Activated T-cell treated with anti-CD3 and anti-CD28 coated beads, Interleukin-2, amount 50 U/mL, for 48 hours (primary cell): ENCODE results near the gene CLIC1.
"Not testable (repeated sequence)": the region's sequence is repeated elsewhere in the genome, so short reads cannot be mapped to it uniquely, and the experiment has no call there.

Experiments used
- DNase-seq, 2 experiments: peaks; one replicate each; pipeline ENCODE4 v3.0.0-alpha.2; 2020

CLIC1 gene

GRCh38 chr6:31721351-31722020 is 14.8 kb downstream of the CLIC1 start, which contains the start of gene LY6G6C:
TSS of gene LY6G6C (minus strand) at chr6:31721746. CDS start at chr6:31721679, 67 bp downstream.
- DNase-seq, result no peak

GRCh38 chr6:31720196-31720770 is 16.0 kb downstream of the CLIC1 start:
- DNase-seq, result no peak

- no peak for DNase-seq
These were observed 17.3 kb downstream of the CLIC1 start for GRCh38 chr6:31719001-31719400.

DNA sequence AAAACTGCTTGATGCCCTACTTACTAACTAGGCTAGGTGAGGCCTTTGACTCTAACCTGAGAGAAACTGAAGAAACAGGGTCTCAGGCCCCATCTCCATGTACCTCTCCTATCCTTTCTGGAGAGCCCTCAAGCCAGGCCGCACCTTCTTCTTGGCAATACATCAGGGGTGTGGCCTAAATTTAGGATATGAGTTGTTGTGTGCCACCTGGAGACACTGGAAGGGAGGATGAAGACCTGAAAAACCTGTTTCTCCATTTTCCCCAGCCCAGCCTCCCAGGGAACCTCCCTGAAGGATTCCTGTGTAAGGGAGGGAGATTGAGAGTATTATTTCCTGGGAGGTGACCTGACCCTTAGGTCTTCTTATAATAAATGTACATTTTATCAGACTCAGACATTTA is 18.1 kb downstream of the CLIC1 start:
- no peak for DNase-seq

DNA sequence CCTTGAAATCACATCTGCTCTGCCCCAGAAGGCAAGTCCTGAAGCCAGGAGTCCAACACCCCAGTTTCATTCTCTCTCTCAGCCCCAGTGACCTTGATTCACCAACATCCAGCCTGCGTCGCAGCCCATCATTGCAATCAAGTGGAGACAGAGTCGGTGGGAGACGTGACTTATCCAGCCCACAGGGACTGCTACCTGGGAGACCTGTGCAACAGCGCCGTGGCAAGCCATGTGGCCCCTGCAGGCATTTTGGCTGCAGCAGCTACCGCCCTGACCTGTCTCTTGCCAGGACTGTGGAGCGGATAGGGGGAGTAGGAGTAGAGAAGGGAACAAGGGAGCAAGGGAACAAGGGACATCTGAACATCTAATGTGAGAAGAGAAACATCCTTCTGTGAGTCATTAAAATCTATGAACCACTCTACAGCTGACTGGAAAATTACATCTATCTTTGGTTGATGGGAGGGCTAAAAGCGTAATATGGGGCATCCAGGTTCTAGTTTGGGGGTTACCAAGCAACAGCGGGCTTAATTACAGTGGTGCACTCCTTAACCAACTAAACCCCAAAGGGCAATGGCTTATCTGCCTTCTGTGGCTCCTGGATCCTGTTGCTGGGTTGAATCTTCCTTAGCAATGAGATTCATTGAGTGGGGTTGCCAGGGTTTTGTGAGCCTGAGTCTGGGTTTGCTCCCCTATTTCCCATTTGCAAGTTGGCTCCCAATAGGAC is 18.7 kb downstream of the CLIC1 start:
- DNase-seq, result no peak

- DNase-seq, result no peak
These were observed 21.0 kb downstream of the CLIC1 start, which contains the start of gene LY6G6D for GRCh38 chr6:31715022-31715958. TSS of gene LY6G6D (plus strand) at chr6:31715348. CDS start at chr6:31715356, 8 bp downstream.

DNA sequence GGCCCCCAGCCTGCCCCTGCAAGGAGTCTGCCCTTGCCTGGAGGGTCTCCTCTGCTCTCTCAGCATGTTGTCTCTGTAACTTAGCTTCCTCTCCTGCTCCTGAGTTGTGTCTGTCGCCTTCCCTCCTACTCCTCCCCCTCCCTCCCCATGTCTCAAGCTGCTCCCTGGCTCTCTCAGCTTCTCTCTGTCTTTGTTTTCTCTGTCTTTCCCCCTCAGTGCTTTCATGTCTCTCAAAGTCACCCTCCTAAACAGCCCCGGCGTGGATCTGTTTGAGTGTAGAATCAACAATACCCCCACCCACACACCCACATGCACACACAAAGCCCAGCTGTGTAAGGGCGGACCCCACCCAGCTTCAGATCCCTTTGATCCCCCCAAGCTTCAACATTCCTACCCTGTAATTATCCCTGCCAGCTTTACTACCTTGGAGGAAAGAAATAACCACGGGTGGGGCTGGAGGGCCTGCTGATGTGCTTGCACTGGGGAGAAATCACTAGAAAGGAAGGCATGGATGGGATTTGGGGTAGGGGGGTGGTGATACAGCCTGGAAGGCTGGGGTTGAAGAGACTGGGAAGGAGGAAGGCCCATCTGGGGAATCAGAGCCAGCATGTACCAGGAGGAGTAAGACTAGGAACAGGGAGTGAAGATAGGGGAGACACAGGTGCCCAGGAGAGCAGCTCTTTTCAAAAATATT is 22.2 kb downstream of the CLIC1 start:
- DNase-seq, result no peak

- no peak for DNase-seq
These were observed 22.9 kb downstream of the CLIC1 start for GRCh38 chr6:31713465-31713864.

DNA sequence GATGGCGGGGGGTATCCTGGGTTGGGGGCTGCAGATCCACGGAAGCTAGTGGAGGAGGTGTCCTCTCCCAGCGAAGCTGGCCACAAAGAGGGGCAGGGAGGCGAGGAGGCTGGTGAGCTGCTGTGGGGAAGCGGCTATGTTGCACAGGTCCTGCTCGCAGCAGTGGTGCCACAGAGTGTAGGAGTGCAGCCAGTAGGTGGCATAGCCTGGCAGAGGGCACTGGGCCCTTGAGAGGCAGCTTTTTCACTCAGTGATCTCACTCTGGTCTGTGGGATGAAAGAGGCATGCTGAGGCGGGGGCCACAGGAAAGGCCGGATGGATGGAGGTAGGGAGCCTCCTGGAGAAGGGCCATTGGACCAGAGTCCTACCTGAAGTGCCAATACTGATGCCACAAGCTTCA is 24.0 kb downstream of the CLIC1 start:
- no peak for DNase-seq

GRCh38 chr6:31711233-31711632 is 25.1 kb downstream of the CLIC1 start:
- no peak for DNase-seq

- no peak for DNase-seq
These were observed 25.7 kb downstream of the CLIC1 start for GRCh38 chr6:31710523-31711219.

DNA sequence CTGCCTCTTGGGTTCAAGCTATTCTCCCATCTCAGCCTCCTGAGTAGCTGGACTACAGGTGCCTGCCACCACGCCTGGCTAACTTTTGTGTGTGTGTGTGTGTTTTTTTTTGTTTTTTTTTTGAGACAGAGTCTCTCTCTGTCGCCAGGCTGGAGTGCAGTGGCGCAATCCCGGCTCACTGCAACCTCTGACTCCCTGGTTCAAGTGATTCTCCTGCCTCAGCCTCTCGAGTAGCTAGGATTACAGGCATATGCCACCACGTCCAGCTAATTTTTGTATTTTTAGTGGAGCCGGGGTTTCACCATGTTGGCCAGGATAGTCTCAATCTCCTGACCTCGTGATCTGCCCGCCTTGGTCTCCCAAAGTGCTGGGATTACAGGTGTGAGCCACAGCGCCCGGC is 27.2 kb downstream of the CLIC1 start:
- DNase-seq, result not testable (repeated sequence)

- DNase-seq, result no peak
These were observed 28.1 kb downstream of the CLIC1 start for GRCh38 chr6:31708224-31708623.

- no peak for DNase-seq
These were observed 28.6 kb downstream of the CLIC1 start for GRCh38 chr6:31707701-31708100.

- no peak for DNase-seq
These were observed 29.7 kb downstream of the CLIC1 start, which contains the start of gene LY6G6F for GRCh38 chr6:31706599-31706998. TSS of gene LY6G6F (plus strand) at chr6:31706866. CDS start at chr6:31706907, 41 bp downstream.

DNA sequence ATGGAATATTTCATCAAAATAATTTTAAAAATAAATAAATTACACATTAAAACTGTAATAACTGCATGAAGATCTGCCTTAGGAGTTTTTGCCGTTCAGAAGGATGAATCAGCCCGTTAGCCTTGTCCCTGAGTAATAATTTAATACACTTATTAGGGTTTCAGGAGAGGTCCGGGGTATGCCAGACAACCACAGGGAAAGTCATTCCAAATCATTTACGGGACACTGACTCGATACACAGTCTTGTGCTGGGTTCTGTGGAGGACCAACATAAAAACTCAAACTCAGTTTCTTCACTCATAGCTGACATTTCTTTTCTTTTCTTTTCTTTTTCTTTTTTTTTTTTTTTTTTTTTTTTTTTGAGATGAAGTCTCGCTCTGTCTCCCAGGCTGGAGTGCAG is 30.4 kb downstream of the CLIC1 start:
- no peak for DNase-seq

- DNase-seq, result peak; percentile 98 to 99
These were observed 33.3 kb downstream of the CLIC1 start, which contains the start of gene ABHD16A for GRCh38 chr6:31702819-31703716. TSS of gene ABHD16A (minus strand) at chr6:31703324. CDS start at chr6:31703281, 43 bp downstream.

DNA sequence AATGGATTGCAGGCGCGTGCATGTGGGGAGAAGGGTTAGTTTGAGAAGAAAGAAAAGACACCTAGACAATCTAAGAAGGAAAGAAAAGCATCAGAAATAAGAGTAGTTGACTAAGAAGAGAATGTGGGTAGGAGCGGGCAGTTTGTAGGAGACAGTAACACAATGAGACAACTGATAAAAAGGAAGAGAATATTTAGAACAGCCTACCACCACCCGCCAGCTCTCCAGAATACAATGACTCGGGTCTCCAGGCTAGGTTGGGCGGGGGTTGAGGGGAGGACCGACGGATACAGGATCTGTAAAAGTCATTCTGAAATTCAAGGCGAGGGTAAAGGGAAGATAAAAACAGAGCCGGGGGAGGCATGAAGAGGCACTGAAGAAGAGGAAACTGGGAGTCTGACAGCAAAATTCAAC is 33.9 kb downstream of the CLIC1 start:
- no peak for DNase-seq

GRCh38 chr6:31701666-31702404 is 34.5 kb downstream of the CLIC1 start:
- peak in 1 of 2 experiments; percentile 24 for DNase-seq
